ENCODE measurements around the gene DNAH2. TPM values are rescaled to one million over a fixed set of nuclear protein-coding genes. Genes with fewer than 3 reads are reported as not detected.

DNAH2 gene
- total and polyA plus RNA-seq, 2 of the 13 experiments (the other 11 are each of a cell fraction or from before 2014, with no cell fraction given): not detected

DNA sequence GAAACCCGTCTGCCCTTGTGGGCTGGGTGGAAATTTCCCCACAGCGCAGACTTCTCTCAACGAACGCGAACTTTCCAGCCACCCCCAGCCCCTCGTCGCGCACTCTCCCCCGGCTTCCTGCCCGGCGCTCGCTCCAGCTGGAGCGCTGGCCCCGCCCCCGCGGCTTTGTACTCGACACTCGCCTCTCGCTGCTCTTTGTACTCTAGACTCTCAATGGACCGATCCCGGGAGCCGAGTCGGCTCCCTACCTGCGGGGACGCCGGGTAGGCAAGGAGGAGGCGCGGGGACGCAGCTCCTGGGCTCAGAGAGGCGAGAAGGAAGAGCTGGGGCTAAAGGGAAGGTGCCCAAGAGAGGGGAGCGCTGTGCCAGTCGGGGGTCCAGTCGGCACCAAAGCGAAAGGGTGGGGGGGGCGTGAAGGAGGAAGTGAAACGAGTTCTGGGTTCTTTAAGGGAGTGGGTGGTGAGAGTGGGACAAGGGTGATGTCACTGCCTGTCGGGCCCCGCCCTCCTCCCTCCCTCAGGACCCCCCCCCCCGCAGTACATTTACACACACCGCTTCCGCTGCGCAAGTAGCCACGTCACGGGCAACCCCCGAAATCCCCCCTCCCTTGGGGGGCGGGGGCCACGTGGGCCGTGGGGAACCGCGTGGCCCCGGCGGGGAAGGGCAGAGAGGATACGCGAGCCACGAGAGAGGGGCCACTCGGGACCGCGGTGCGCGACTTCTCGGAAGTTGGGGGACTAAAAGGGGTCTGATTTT lies 126.2 kb downstream of the DNAH2 start (continued):
- TF ChIP-seq HDAC1 (CRISPR knock-in tag; IDR thresholded peaks at IDR 0.05) (peak; percentile 89), ZNF326 (CRISPR knock-in tag; IDR thresholded peaks at IDR 0.05; ENCODE audit: borderline replicate concordance) (no peak), U2AF1 (optimal IDR thresholded peaks at IDR 0.05; ENCODE audit: low read depth, low read length) (peak; percentile 81), DNMT1 (CRISPR knock-in tag; IDR thresholded peaks at IDR 0.05) (no peak), KAT2B (IDR thresholded peaks at IDR 0.05; ENCODE audit: borderline replicate concordance, low read depth, low read length) (no peak), PTBP1 (IDR thresholded peaks at IDR 0.05; ENCODE audit: low read depth, low read length, poor library complexity, severe bottlenecking) (no peak), GTF3A (CRISPR knock-in tag; conservative IDR thresholded peaks at IDR 0.05) (no peak), ZFY (CRISPR knock-in tag; IDR thresholded peaks at IDR 0.05) (no peak), ZMYM2 (CRISPR knock-in tag; IDR thresholded peaks at IDR 0.05) (no peak), ZNF841 (CRISPR knock-in tag; IDR thresholded peaks at IDR 0.05; ENCODE audit: borderline replicate concordance) (no peak), TAF1 (CRISPR knock-in tag; IDR thresholded peaks at IDR 0.05) (peak; percentile 27; the same call in 1 of the 2 replicates), FOXA1 (IDR thresholded peaks at IDR 0.05) (no peak), FOXA1 (CRISPR knock-in tag; IDR thresholded peaks at IDR 0.05) (no peak; the same call in 1 of the 2 replicates)
- TF ChIP-seq, protein P1, sequence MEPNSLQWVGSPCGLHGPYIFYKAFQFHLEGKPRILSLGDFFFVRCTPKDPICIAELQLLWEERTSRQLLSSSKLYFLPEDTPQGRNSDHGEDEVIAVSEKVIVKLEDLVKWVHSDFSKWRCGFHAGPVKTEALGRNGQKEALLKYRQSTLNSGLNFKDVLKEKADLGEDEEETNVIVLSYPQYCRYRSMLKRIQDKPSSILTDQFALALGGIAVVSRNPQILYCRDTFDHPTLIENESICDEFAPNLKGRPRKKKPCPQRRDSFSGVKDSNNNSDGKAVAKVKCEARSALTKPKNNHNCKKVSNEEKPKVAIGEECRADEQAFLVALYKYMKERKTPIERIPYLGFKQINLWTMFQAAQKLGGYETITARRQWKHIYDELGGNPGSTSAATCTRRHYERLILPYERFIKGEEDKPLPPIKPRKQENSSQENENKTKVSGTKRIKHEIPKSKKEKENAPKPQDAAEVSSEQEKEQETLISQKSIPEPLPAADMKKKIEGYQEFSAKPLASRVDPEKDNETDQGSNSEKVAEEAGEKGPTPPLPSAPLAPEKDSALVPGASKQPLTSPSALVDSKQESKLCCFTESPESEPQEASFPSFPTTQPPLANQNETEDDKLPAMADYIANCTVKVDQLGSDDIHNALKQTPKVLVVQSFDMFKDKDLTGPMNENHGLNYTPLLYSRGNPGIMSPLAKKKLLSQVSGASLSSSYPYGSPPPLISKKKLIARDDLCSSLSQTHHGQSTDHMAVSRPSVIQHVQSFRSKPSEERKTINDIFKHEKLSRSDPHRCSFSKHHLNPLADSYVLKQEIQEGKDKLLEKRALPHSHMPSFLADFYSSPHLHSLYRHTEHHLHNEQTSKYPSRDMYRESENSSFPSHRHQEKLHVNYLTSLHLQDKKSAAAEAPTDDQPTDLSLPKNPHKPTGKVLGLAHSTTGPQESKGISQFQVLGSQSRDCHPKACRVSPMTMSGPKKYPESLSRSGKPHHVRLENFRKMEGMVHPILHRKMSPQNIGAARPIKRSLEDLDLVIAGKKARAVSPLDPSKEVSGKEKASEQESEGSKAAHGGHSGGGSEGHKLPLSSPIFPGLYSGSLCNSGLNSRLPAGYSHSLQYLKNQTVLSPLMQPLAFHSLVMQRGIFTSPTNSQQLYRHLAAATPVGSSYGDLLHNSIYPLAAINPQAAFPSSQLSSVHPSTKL (CRISPR knock-in tag; IDR thresholded peaks at IDR 0.05): no peak
- TF ChIP-seq, protein P2, sequence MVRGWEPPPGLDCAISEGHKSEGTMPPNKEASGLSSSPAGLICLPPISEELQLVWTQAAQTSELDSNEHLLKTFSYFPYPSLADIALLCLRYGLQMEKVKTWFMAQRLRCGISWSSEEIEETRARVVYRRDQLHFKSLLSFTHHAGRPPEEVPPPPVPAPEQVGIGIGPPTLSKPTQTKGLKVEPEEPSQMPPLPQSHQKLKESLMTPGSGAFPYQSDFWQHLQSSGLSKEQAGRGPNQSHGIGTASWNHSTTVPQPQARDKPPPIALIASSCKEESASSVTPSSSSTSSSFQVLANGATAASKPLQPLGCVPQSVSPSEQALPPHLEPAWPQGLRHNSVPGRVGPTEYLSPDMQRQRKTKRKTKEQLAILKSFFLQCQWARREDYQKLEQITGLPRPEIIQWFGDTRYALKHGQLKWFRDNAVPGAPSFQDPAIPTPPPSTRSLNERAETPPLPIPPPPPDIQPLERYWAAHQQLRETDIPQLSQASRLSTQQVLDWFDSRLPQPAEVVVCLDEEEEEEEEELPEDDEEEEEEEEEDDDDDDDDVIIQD (CRISPR knock-in tag; IDR thresholded peaks at IDR 0.05; ENCODE audit: low read depth): no peak
